Smooth muscle cell (in vitro differentiated cells): ENCODE results near the gene PAOX. TPM values are rescaled to one million over a fixed set of nuclear protein-coding genes. Genes with fewer than 3 reads are reported as not detected.

Source experiments
- DNase-seq: peaks from one replicate; lab custom pipeline; 2025; ENCODE audit not compliant: unreplicated experiment; lab: John Stamatoyannopoulos, UW
- H2AFZ ChIP-seq: fragments of 200-600 bp; sonication (generic); 2 replicates; pipeline ENCODE4 v1.6.0; 2016; ENCODE audit warnings: antibody characterized with exemption, low read depth, mild to moderate bottlenecking
- H3F3A ChIP-seq: fragments of 200-600 bp; sonication (generic); 2 replicates; pipeline ENCODE4 v1.6.0; 2017; ENCODE audit warnings: antibody characterized with exemption, low read depth
- H3K27ac ChIP-seq: fragments of 200-600 bp; sonication (generic); 2 replicates; pipeline ENCODE4 v1.5.1; 2016; ENCODE audit warnings: low read depth, mild to moderate bottlenecking
- H3K27me3 ChIP-seq: fragments of 200-600 bp; sonication (generic); 2 replicates; pipeline ENCODE4 v1.6.1; 2016; ENCODE audit warnings: low read depth, mild to moderate bottlenecking
- H3K36me3 ChIP-seq: fragments of 200-600 bp; sonication (generic); 2 replicates; pipeline ENCODE4 v1.5.1; 2016; ENCODE audit warnings: low read depth
- H3K4me1 ChIP-seq: fragments of 200-600 bp; sonication (generic); 2 replicates; pipeline ENCODE4 v1.5.1; 2016; ENCODE audit warnings: low read depth
- H3K4me2 ChIP-seq: fragments of 200-600 bp; sonication (generic); 2 replicates; pipeline ENCODE4 v1.6.0; 2016; ENCODE audit warnings: mild to moderate bottlenecking
- H3K4me3 ChIP-seq: fragments of 200-600 bp; sonication (generic); 2 replicates; pipeline ENCODE4 v1.5.1; 2016; ENCODE audit warnings: mild to moderate bottlenecking
- H3K79me2 ChIP-seq: fragments of 200-600 bp; sonication (generic); 2 replicates; pipeline ENCODE4 v1.6.0; 2016; ENCODE audit warnings: low read depth, mild to moderate bottlenecking
- H3K9ac ChIP-seq: fragments of 200-600 bp; sonication (generic); 2 replicates; pipeline ENCODE4 v1.6.0; 2016; ENCODE audit warnings: low read depth
- H3K9me3 ChIP-seq: fragments of 200-600 bp; sonication (generic); replicated peaks from 2 replicates; pipeline ENCODE4 v1.5.1; 2016; ENCODE audit warnings: low read depth
- H4K20me1 ChIP-seq: fragments of 200-600 bp; sonication (generic); 2 replicates; pipeline ENCODE4 v1.6.0; 2016; ENCODE audit warnings: low read depth
- WGBS: methylation state at CpG from one replicate; pipeline ENCODE4 v1.1.7; 2016; ENCODE audit warnings: low lambda C conversion rate; 5-methylcytosine and 5-hydroxymethylcytosine counted together
- polyA plus RNA-seq: library from polyadenylated mRNA; unstranded; fragments of >200 nt; fragmentation: Nextera tagmentation; extraction: Ambion mirVana; gene quantifications from 2 replicates; pipeline ENCODE4 v1.2.1, GENCODE V29; 2016
- total RNA-seq: library from RNA; depleted of rRNA; stranded (reverse); fragments of >200 nt; gene quantifications from 2 replicates; pipeline ENCODE4 v1.2.3, GENCODE V29; 2014
- TF ChIP-seq, protein P1 (sequence below): fragments of 200-600 bp; sonication (generic); IDR thresholded peaks from 2 replicates; pipeline ENCODE4 v1.5.1; 2017; ENCODE audit warnings: borderline replicate concordance, mild to moderate bottlenecking, antibody characterized with exemption; ENCODE audit not compliant: insufficient read depth, poor library complexity, severe bottlenecking

PAOX gene
- total and polyA plus RNA-seq, 2 experiments from 2014 or later: 3.3 to 7.1 TPM

DNA sequence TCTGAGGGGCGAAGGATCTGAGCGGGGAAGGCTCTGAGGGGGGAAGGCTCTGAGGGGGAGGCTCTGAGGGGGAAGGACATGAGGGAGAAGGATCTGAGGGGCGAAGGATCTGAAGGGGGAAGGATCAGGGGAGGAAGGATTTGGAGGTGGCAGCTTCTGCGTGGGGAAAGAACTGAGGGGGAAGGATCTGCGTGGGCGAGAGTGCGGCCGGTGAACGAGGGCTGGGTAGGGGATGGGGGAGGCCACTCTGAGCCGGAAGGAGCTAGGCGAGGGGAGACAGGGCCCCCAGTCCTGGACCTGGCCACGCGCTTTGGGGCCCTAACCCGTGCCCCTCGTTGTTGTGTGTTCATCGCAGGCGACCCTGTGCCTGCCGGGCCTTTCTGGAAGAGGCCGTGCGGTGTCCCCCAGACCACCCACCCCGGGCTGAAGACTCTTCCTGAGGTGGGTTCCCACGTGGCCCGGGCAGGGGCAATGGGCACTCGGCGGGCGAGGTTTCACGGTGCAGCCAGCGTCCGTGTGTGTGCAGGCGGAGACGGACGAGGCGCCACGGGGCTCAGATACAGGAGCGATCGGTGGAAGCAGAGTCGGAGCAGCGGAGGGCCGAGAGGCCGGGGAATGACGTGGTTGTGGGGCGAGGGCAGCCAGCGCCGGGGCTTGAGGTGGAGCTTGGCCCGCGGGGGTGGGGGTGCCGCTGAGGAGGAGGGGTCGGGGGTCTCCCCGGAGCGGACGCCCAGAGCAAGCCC, 44.4 kb upstream of the PAOX start:
- TF ChIP-seq, protein P1, sequence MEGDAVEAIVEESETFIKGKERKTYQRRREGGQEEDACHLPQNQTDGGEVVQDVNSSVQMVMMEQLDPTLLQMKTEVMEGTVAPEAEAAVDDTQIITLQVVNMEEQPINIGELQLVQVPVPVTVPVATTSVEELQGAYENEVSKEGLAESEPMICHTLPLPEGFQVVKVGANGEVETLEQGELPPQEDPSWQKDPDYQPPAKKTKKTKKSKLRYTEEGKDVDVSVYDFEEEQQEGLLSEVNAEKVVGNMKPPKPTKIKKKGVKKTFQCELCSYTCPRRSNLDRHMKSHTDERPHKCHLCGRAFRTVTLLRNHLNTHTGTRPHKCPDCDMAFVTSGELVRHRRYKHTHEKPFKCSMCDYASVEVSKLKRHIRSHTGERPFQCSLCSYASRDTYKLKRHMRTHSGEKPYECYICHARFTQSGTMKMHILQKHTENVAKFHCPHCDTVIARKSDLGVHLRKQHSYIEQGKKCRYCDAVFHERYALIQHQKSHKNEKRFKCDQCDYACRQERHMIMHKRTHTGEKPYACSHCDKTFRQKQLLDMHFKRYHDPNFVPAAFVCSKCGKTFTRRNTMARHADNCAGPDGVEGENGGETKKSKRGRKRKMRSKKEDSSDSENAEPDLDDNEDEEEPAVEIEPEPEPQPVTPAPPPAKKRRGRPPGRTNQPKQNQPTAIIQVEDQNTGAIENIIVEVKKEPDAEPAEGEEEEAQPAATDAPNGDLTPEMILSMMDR: no peak
- peaks cover 60% of the 10 kb centered on the region for H3K27me3 ChIP-seq

DNA sequence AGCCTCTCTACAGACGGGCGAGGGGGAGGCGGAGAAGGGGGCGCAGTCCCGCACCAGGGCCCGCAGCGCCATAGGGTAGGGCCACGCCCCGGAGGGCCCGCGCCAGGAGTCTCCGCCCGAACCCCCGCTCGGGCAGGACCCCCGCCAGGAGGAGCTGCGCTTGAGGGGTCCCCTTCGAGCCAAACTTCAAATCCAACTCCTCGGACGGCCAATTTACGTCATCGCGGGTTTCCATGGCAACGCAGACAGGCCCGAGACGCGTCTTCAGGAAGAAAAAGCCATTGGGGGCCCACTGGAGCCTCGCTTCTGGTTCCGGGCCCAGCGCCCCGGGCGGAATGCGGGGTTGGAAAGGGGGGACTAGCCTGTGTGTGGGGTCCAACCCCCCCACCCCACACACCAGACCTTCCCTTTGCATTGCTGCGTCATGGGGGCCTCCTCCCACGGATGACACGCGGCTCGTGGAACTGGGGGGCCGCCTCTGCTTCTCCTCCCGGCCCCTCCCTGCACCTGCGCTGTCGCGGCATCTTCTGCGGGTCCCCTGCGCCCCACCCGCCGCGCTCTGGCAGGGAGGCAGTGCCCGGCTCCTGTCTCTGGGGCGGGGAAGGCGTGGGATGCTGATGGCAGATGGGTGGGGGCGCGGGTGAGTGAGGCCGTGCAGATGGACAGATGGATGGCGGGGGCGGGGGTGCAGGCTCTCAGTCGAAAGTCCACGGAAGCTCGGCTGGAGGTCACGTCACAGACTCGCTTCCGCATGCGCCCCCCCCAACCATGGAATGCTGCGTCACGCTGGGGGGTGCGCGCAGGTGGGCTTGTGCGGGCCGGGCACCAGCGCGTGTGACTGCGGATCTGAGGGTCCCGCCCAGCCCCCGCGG, 43.6 kb upstream of the PAOX start:
- peak overlapping the region; percentile 26 for H3K9ac ChIP-seq
- H3K4me1 ChIP-seq: no peaks in the 10 kb centered on the region
- TF ChIP-seq, protein P1: no peak
- no peaks in the 10 kb centered on the region for H3K9me3 ChIP-seq
- no peaks in the 10 kb centered on the region for H3F3A ChIP-seq
- no peak overlapping the region for H2AFZ ChIP-seq
- no peak overlapping the region for H3K27ac ChIP-seq
- DNase-seq: no peak
- peak overlapping the region; percentile 85 for H3K4me2 ChIP-seq
- H3K79me2 ChIP-seq: no peaks in the 10 kb centered on the region
- 15% methylated on average over 39 of the region's 75 CpGs for WGBS
- no peaks in the 10 kb centered on the region for H3K36me3 ChIP-seq
- H3K27me3 ChIP-seq: peaks cover 60% of the 10 kb centered on the region
- no peaks in the 10 kb centered on the region for H4K20me1 ChIP-seq
- peak overlapping the region; percentile 45 for H3K4me3 ChIP-seq

More for the DNA sequence above, 44.4 kb upstream of the PAOX start:
- WGBS: 15% methylated on average over 27 of the region's 51 CpGs
- H3K36me3 ChIP-seq: no peaks in the 10 kb centered on the region
- H4K20me1 ChIP-seq: no peaks in the 10 kb centered on the region
- H3K27ac ChIP-seq: no peak overlapping the region
- DNase-seq: no peak
- H3K9me3 ChIP-seq: no peaks in the 10 kb centered on the region
- H3K9ac ChIP-seq: peak overlapping the region; percentile 26
- H3K4me2 ChIP-seq: peak overlapping the region; percentile 85
- H3K4me3 ChIP-seq: peak overlapping the region; percentile 45
- H3K79me2 ChIP-seq: no peaks in the 10 kb centered on the region
- peaks cover 3% of the 10 kb centered on the region for H3K4me1 ChIP-seq
- H2AFZ ChIP-seq: no peak overlapping the region
- no peaks in the 10 kb centered on the region for H3F3A ChIP-seq

DNA sequence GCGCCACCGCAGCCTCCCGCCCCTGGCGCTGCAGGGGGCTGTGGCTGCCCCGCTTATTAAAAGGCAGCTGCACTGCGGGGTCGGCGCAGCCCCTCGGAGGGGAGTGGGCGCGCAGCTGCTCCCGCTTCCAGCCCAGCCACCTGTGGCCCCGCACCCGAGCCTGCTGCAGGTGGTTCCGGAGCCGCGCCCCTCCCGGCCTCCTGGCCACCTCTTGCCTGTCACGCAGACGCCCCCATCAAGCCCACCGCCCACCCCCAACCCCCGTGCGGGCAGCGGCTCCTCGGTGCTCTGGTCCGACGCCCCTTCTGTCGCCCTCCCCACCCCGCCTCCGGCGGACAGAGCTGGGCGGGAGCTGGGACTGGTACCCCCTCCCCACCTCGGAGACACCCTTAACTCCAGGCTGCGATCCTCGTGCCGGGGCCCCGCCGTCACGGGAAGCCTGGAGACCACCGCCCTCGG, 42.9 kb upstream of the PAOX start:
- no peaks in the 10 kb centered on the region for H3K36me3 ChIP-seq
- no peak overlapping the region for H2AFZ ChIP-seq
- no peak overlapping the region for H3K4me3 ChIP-seq
- no peaks in the 10 kb centered on the region for H3F3A ChIP-seq
- DNase-seq: no peak
- H3K9me3 ChIP-seq: no peaks in the 10 kb centered on the region
- no peaks in the 10 kb centered on the region for H4K20me1 ChIP-seq
- peaks cover 55% of the 10 kb centered on the region for H3K27me3 ChIP-seq
- peak overlapping the region; percentile 85 for H3K4me2 ChIP-seq
- no peaks in the 10 kb centered on the region for H3K4me1 ChIP-seq
- TF ChIP-seq, protein P1: no peak
- 20% methylated on average over 24 of the region's 41 CpGs for WGBS
- no peak overlapping the region for H3K9ac ChIP-seq
- no peak overlapping the region for H3K27ac ChIP-seq
- H3K79me2 ChIP-seq: no peaks in the 10 kb centered on the region
